Astrocyte (in vitro differentiated cells and primary cell): ENCODE results near the gene F3. TPM values are rescaled to one million over a fixed set of nuclear protein-coding genes. Genes with fewer than 3 reads are reported as not detected.

Source experiments
- DNase-seq: peaks from one replicate; pipeline ENCODE4 v3.0.0-alpha.2; 2010; ENCODE audit warnings: low read depth
- FAIRE-seq: peaks from 2 replicates; lab custom pipeline; 2011; peaks lifted over from hg19 to GRCh38; lab: Jason Lieb, UNC
- H2AFZ ChIP-seq: 2 replicates; pipeline ENCODE4 v1.6.0; 2012; ENCODE audit warnings: low read depth, low read length, inconsistent platforms
- H3K27ac ChIP-seq: 2 replicates; pipeline ENCODE4 v1.5.1; 2011; ENCODE audit warnings: low read depth, low read length, inconsistent platforms
- H3K27me3 ChIP-seq: 2 replicates; pipeline ENCODE4 v1.6.0; 2011; ENCODE audit warnings: low read length, inconsistent platforms; ENCODE audit not compliant: insufficient read depth
- H3K36me3 ChIP-seq: 2 replicates; pipeline ENCODE4 v1.5.1; 2011; ENCODE audit warnings: low read length, inconsistent platforms; ENCODE audit not compliant: insufficient read depth
- H3K4me1 ChIP-seq: 2 replicates; pipeline ENCODE4 v1.5.1; 2011; ENCODE audit warnings: low read length, inconsistent platforms; ENCODE audit not compliant: insufficient read depth
- H3K4me2 ChIP-seq: 2 replicates; pipeline ENCODE4 v1.6.0; 2012; ENCODE audit warnings: low read length, inconsistent platforms
- H3K4me3 ChIP-seq: 2 replicates; pipeline ENCODE4 v1.5.1; 2011; ENCODE audit warnings: low read depth, mild to moderate bottlenecking, low read length, inconsistent platforms; ENCODE audit not compliant: insufficient read depth
- H3K79me2 ChIP-seq: 2 replicates; pipeline ENCODE4 v1.6.0; 2012; ENCODE audit warnings: mild to moderate bottlenecking, low read length, inconsistent platforms; ENCODE audit not compliant: insufficient read depth
- H3K9ac ChIP-seq: 2 replicates; pipeline ENCODE4 v1.6.0; 2012; ENCODE audit warnings: mild to moderate bottlenecking, low read length, inconsistent platforms
- H3K9me3 ChIP-seq: 2 replicates; pipeline ENCODE4 v1.5.1; 2012; ENCODE audit warnings: low read depth, mild to moderate bottlenecking, low read length, inconsistent platforms; ENCODE audit not compliant: insufficient read depth
- H4K20me1 ChIP-seq: 2 replicates; pipeline ENCODE4 v1.6.0; 2012; ENCODE audit warnings: low read length, inconsistent platforms; ENCODE audit not compliant: insufficient read depth
- H3K27ac Mint-ChIP-seq: one replicate; pipeline ENCODE4 v1.8.0; 2021; ENCODE audit warnings: mild to moderate bottlenecking, mixed read lengths; ENCODE audit not compliant: unreplicated experiment
- H3K27me3 Mint-ChIP-seq: one replicate; pipeline ENCODE4 v1.8.0; 2021; ENCODE audit warnings: low read depth, mixed read lengths; ENCODE audit not compliant: unreplicated experiment
- H3K36me3 Mint-ChIP-seq: one replicate; pipeline ENCODE4 v1.8.0; 2021; ENCODE audit warnings: low read depth, mixed read lengths; ENCODE audit not compliant: unreplicated experiment
- H3K4me1 Mint-ChIP-seq: one replicate; pipeline ENCODE4 v1.8.0; 2021; ENCODE audit warnings: low read depth, mixed read lengths; ENCODE audit not compliant: unreplicated experiment
- H3K4me3 Mint-ChIP-seq: one replicate; pipeline ENCODE4 v1.8.0; 2021; ENCODE audit warnings: mild to moderate bottlenecking, moderate library complexity, mixed read lengths; ENCODE audit not compliant: unreplicated experiment
- H3K9me3 Mint-ChIP-seq: one replicate; pipeline ENCODE4 v1.8.0; 2021; ENCODE audit warnings: mild to moderate bottlenecking, mixed read lengths; ENCODE audit not compliant: unreplicated experiment
- CTCF ChIP-seq: IDR thresholded peaks from 2 replicates; pipeline ENCODE4 v1.5.1; 2011; ENCODE audit warnings: low read depth, mild to moderate bottlenecking, inconsistent platforms, low read length, moderate library complexity; ENCODE audit not compliant: insufficient read depth
- EZH2 ChIP-seq: IDR thresholded peaks from 2 replicates; pipeline ENCODE4 v1.6.1; 2012; ENCODE audit warnings: mild to moderate bottlenecking, low read length, inconsistent platforms; ENCODE audit not compliant: insufficient read depth
- total RNA-seq: library from RNA; stranded (reverse); gene quantifications from 2 replicates; pipeline ENCODE4 v1.2.1, GENCODE V29; 2021

F3 gene
- total RNA-seq, 1 donor from 2014 or later, result 36.1 TPM

- peak overlapping the region; percentile 12 for H3K9ac ChIP-seq
- peaks cover 60% of the 10 kb centered on the region for H3K36me3 ChIP-seq
- FAIRE-seq (no peak), DNase-seq (peak; percentile 44)
- no peak overlapping the region for H2AFZ ChIP-seq
- H4K20me1 ChIP-seq, result peaks cover 77% of the 10 kb centered on the region
- no peaks in the 10 kb centered on the region for H3K27me3 ChIP-seq
- Mint-ChIP-seq H3K36me3 (peaks cover 24% of the 10 kb centered on the region), H3K27me3 (no peaks in the 10 kb centered on the region), H3K9me3 (no peaks in the 10 kb centered on the region), H3K4me3 (no peak overlapping the region), H3K27ac (no peak overlapping the region), H3K4me1 (peaks cover 31% of the 10 kb centered on the region)
- TF ChIP-seq CTCF (no peak), EZH2 (no peak)
- peaks cover 33% of the 10 kb centered on the region for H3K4me1 ChIP-seq
- H3K4me2 ChIP-seq, result peak overlapping the region; percentile 34
- peaks cover 61% of the 10 kb centered on the region for H3K79me2 ChIP-seq
- no peak overlapping the region for H3K27ac ChIP-seq
- no peak overlapping the region for H3K4me3 ChIP-seq
- no peaks in the 10 kb centered on the region for H3K9me3 ChIP-seq
These were observed 5.7 kb downstream of the F3 start for GRCh38 chr1:94535879-94536278.

DNA sequence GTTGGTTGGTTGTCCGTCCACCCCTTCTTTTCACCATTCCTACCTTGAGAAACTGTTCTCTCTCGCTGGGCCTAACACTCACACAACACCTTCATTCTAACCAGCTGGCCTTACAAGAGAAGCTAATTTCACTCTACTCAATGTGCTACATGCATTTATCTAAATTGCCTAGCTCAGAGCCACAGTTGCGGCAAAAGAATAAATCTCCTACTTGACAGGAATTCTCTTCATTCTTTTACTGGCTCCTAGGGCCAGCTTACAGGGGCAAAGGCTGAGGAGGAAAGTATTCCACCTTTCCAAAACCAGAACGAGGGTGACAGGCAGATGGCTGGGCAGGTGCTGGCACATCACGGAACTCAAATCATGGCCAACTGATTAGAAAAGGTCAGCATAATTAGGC is 6.5 kb downstream of the F3 start:
- Mint-ChIP-seq H3K27me3 (no peaks in the 10 kb centered on the region), H3K27ac (no peak overlapping the region), H3K36me3 (peaks cover 25% of the 10 kb centered on the region), H3K9me3 (no peaks in the 10 kb centered on the region), H3K4me1 (peaks cover 30% of the 10 kb centered on the region), H3K4me3 (no peak overlapping the region)
- Histone ChIP-seq H3K4me3 (no peak overlapping the region), H3K79me2 (peaks cover 53% of the 10 kb centered on the region), H3K9ac (no peak overlapping the region), H3K4me1 (peaks cover 33% of the 10 kb centered on the region), H4K20me1 (peaks cover 74% of the 10 kb centered on the region), H2AFZ (no peak overlapping the region), H3K4me2 (peak overlapping the region; percentile 18), H3K9me3 (no peaks in the 10 kb centered on the region), H3K27me3 (no peaks in the 10 kb centered on the region), H3K27ac (no peak overlapping the region), H3K36me3 (peaks cover 68% of the 10 kb centered on the region)
- TF ChIP-seq CTCF, result no peak
- TF ChIP-seq EZH2, result no peak
- DNase-seq (no peak), FAIRE-seq (no peak)

DNA sequence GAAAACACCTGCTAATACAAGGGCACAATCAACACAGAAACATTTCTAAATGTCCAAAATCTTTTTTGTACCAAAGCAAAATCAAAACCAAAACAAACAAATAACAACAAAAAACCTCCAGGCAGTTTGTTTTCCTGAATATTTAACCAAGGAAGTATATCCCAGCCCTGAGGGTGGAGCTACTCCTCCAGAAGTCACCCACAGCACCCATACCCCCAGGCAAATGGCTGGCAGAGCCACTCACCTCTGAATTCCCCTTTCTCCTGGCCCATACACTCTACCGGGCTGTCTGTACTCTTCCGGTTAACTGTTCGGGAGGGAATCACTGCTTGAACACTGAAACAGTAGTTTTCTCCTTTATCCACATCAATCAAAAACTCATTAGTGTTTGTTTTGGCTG is 9.5 kb downstream of the F3 start:
- H3K4me2 ChIP-seq, result peak overlapping the region; percentile 1
- peaks cover 45% of the 10 kb centered on the region for H4K20me1 ChIP-seq
- H3K27me3 ChIP-seq, result no peaks in the 10 kb centered on the region
- no peaks in the 10 kb centered on the region for H3K27me3 Mint-ChIP-seq
- no peak overlapping the region for H3K4me3 Mint-ChIP-seq
- H3K79me2 ChIP-seq, result peaks cover 23% of the 10 kb centered on the region
- H3K9me3 Mint-ChIP-seq, result no peaks in the 10 kb centered on the region
- H3K9me3 ChIP-seq, result no peaks in the 10 kb centered on the region
- H3K9ac ChIP-seq, result peak overlapping the region; percentile 2
- no peak overlapping the region for H2AFZ ChIP-seq
- no peak overlapping the region for H3K4me3 ChIP-seq
- no peak for TF ChIP-seq EZH2
- no peak for TF ChIP-seq CTCF
- peaks cover 19% of the 10 kb centered on the region for H3K36me3 Mint-ChIP-seq
- FAIRE-seq (no peak), DNase-seq (no peak)
- no peak overlapping the region for H3K27ac ChIP-seq
- H3K4me1 ChIP-seq, result peaks cover 19% of the 10 kb centered on the region
- H3K36me3 ChIP-seq, result peaks cover 67% of the 10 kb centered on the region
- peaks cover 22% of the 10 kb centered on the region for H3K4me1 Mint-ChIP-seq
- H3K27ac Mint-ChIP-seq, result no peak overlapping the region
